NCI-H128 (cell line): Measurements from ENCODE around the gene REC114.
"Not testable (repeated sequence)": the region's sequence is repeated elsewhere in the genome, so short reads cannot be mapped to it uniquely, and the experiment has no call there.

Source experiments
- DNase-seq: peaks from one replicate; lab custom pipeline; 2025; ENCODE audit not compliant: unreplicated experiment; lab: John Stamatoyannopoulos, UW

The REC114 gene

GRCh38 chr15:73442968-73443367 is at the start of gene REC114:
Gene REC114, plus strand, starts transcription at chr15:73443164. Its CDS starts 22 bp downstream, at chr15:73443186.
- no peak for DNase-seq

GRCh38 chr15:73393336-73393735 is 49.6 kb upstream of the REC114 start:
- no peak for DNase-seq

DNA sequence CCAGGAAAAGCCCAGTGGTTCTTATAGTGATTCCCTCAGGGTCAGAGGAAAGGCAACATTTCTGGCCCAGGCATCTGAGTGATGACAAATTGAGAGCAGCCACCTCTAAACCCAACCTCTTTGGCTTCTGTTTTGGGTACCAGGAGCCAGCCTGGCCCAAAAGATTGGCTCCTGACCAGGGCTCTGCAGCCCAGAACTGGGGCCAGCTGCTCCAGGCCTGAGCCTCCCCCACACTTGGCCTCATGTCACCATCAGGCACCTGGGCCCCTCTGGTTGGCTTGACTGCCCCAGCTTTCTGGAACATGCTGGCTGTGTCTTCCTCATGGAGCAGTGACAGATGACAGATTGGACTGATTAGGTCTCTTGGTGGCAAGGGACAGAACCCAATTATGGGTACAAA is 48.2 kb upstream of the REC114 start:
- DNase-seq: no peak

- DNase-seq: no peak
Observed at GRCh38 chr15:73395671-73396070, 47.3 kb upstream of the REC114 start.

GRCh38 chr15:73397461-73397860 is 45.5 kb upstream of the REC114 start:
- no peak for DNase-seq

DNA sequence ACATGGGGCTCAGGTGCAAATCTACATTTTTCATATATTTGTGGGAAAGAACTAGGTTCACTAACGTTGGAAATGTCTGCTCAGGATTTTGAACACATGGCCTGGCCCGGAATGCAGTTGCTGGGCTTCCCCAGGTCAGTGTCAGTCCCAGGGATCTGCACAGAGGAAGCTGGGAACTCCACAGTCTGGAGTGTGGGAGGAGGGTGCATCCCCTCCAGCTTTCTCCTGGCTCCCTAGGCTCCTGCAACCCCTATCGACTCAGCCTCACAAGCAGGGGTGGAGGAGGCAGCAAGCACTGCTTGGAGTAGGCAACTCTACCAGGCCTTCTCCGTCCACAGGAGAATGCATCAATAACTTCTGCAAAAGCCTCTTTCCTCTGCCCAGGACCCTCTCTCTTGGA is 44.1 kb upstream of the REC114 start:
- no peak for DNase-seq

GRCh38 chr15:73400222-73400621 is 42.7 kb upstream of the REC114 start:
- DNase-seq: not testable (repeated sequence)

DNA sequence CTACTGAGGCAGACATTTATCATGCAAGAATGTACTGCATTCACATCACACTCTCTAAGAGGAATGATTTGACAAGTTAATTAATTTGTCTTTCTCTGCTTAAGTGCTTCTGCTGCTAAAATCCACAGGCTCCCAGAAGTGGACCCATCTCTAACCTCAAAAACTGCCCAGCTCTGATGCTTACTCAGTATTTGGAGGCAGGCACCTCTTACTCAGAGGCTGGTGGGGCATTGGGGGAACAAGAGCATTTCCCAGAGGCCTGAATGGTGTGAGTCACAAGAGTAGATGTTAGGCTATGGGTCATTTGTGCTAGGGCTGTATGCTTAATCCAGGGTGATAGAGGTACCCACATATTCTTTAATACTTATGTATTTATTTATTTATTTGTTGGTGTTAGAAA is 39.8 kb upstream of the REC114 start:
- DNase-seq: no peak

- no peak for DNase-seq
Observed at GRCh38 chr15:73414876-73415275, 28.1 kb upstream of the REC114 start.

DNA sequence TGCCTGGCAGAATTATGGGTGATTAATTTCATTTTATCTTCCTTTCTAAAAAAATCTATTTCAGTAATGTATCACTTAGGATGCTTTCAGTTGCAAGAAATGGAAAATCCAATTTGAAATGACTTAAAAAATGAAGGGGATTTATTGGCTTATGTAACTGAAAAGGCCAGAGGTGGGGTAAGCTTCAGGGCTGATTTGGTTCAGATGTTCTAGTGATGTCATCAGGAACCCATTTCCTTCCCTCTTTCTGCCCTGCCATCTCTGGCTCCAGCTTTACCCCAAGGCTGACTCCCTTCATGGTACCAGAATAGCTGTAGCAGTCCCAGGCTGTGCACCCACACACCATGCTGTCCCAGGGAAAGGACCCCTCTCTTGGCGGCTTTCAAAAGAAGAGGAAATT is 18.5 kb upstream of the REC114 start:
- DNase-seq: no peak

- DNase-seq: no peak
Observed at GRCh38 chr15:73425510-73425909, 17.5 kb upstream of the REC114 start.

DNA sequence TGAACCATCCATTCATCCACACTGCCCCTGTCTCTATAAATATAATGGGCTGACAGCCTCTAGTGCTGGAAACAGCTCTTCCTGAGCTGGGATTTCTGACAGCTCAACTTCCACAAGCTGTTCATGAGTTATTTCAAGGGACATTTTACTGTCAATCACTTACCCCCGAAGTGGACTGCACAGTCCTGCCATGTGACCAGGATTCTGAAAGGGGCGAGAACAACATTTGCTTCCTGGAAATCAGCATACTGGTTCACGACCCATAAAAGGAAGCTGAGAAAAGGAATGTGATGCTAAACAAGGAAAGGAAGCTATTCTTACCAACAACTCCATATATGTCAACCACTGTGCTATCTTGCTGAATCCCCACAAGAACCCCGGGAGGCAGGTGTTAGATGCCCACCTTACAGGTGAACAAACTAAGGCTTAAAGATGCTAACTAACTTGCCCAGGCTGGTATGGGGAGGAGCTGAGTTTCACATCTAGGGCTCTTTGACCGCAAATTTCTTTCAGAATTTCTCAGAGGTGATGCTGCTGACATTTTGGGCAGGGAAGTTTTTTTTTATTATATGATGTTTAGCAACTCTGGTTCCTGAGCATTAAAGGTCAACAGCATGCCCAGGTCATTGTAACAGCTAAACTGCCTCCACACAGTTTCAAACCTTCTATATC is 16.5 kb upstream of the REC114 start:
- DNase-seq: no peak

DNA sequence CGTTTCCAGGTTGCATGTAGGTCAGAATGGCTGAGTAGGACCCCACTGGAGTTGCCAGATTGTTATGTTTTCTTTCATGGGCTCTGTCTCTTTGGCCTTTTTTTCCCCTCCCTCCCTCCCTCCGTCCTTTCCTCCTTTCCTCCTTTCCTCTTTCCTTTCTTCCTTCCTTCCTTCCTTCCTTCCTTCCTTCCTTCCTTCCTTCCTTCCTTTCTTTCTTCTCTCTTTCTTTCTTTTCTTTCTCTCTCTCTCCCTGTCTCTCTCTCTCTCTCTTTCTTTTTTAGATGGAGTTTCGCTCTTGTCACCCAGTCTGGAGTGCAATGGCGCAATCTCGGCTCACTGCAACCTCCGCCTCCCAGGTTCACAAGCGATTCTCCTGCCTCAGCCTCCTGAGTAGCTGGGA is 11.6 kb upstream of the REC114 start:
- not testable (repeated sequence) for DNase-seq

DNA sequence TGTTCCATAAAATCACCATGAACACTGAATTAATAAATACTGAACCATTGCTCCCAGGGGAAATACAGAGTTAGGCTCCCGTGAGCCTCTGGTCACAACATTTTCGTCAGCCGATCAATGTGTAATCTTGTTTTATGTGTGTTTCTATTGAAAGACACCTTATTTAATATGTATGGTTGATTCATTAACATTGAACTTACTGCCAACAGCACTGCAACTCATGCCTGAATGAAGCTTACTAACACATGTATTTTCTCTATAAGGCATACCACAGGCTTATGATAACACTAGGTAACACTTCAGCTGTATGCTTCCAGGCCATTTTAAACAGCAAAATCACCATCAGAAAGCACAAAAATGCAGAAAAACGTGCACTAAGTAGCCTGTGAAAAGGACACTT is 9.1 kb upstream of the REC114 start:
- DNase-seq: no peak

- DNase-seq: no peak
Observed at GRCh38 chr15:73436613-73437012, 6.4 kb upstream of the REC114 start.

- DNase-seq: no peak
Observed at GRCh38 chr15:73437543-73438109, 5.3 kb upstream of the REC114 start.

DNA sequence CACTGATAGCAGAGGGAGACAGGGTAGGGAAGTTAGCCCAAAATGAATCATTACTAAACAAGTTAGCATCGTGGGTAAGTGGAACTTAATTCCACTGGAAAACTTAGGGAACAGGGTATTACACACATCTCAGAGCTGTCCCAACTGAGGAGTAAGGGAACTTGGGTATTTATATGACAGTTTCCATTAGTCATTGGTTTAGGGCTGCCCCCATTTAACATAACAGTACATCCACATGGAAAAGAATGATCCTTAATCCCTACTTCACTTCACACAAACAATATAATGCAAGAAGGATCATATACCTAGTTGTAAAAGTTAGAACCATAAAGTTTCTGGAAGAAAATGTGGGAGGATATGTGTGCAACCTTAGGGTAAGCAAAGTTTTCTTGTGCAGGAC is 4.3 kb upstream of the REC114 start:
- no peak for DNase-seq

DNA sequence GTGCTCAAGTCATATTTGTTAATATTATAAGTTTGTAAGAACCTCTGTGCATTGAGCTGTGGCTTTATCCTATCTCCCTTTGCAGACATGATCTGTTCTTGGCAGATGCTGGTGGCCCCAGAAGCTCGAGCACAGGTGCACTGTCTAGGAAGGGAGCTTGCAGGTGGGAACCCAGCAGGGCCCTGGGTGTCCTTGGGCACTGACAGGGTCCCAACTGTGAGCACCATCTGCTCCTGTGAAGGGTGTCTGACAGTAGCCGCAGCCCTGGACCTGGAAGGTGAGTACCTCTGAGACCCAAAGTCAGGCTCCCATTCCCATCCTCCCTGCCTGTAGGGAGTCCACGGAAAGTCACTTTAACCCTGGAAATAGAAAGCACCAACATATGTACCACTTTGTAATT is 2.4 kb upstream of the REC114 start:
- no peak for DNase-seq

GRCh38 chr15:73442421-73442820 is 543 bp upstream of the REC114 start:
- DNase-seq: no peak

DNA sequence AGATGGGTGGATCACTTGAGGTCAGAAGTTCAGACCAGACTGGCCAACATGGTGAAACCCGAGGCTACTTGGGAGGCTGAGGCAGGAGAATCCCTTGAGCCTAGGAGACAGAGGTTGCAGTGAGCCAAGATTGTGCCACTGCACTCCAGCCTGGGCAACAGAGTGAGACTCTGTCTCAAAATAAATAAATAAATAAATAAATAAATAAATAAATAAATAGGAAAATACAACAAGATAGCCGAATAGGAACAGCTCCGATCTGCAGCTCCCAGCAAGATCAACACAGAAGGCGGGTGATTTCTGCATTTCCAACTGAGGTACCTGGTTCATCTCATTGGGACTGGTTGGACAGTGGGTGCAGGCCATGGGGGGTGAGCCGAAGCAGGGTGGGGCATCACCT is 4.5 kb downstream of the REC114 start:
- not testable (repeated sequence) for DNase-seq

GRCh38 chr15:73448158-73448758 is 5.3 kb downstream of the REC114 start:
- not testable (repeated sequence) for DNase-seq

DNA sequence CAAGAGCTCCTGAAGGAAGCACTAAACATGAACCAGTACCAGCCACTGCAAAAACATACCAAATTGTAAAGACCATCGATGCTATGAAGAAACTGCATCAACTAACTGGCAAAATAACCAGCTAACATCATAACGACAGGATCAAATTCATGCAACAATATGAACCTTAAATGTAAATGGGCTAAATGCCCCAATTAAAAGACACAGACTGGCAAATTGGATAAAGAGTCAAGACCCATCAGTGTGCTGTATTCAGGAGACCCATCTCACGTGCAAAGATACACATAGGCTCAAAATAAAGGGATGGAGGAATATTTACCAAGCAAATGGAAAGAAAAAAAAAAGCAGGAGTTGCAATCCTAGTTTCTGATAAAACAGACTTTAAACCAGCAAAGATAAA is 7.0 kb downstream of the REC114 start:
- not testable (repeated sequence) for DNase-seq

- no peak for DNase-seq
Observed at GRCh38 chr15:73454096-73454495, 11.1 kb downstream of the REC114 start.
